Stimulated activated naive B cell treated with anti-CD40 and anti-IgM and Interleukin-4, amounts not matched to agents 10 μg/mL and 1 μg/mL and 100 μg/mL, for 72 hours (primary cell): ENCODE results near the gene CELF5.
A peak's percentile ranks its signal among the peaks of the same experiment; 100 is the strongest.
"Not testable (repeated sequence)": the region's sequence is repeated elsewhere in the genome, so short reads cannot be mapped to it uniquely, and the experiment has no call there.

Experiments used
- ATAC-seq, 2 donors: fragments of 150-1000 bp; cut with Tn5 transposase; replicated peaks; 2 replicates each; pipeline ENCODE4 v1.10.0; 2021; ENCODE audit warnings: moderate library complexity in 1 of 2
- DNase-seq: peaks from one replicate; pipeline ENCODE4 v3.0.0; 2021
- H3K27ac Mint-ChIP-seq: one replicate; pipeline ENCODE4 v1.8.0; 2022; ENCODE audit warnings: mild to moderate bottlenecking, mixed read lengths
- H3K27me3 Mint-ChIP-seq, 2 donors: one replicate each; pipeline ENCODE4 v1.8.0; 2022; ENCODE audit warnings: mixed read lengths in 2 of 2
- H3K36me3 Mint-ChIP-seq, 2 donors: one replicate each; pipeline ENCODE4 v1.8.0; 2022; ENCODE audit warnings: mixed read lengths in 2 of 2, mild to moderate bottlenecking in 1 of 2
- H3K4me1 Mint-ChIP-seq, 2 donors: one replicate each; pipeline ENCODE4 v1.8.0; 2022; ENCODE audit warnings: mixed read lengths in 2 of 2, mild to moderate bottlenecking in 1 of 2
- H3K4me3 Mint-ChIP-seq, 2 donors: one replicate each; pipeline ENCODE4 v1.8.0; 2022; ENCODE audit warnings: mild to moderate bottlenecking in 2 of 2, mixed read lengths in 2 of 2, moderate library complexity in 1 of 2
- H3K9me3 Mint-ChIP-seq, 2 donors: one replicate each; pipeline ENCODE4 v1.8.0; 2022; ENCODE audit warnings: mixed read lengths in 2 of 2, mild to moderate bottlenecking in 1 of 2

Gene CELF5

DNA sequence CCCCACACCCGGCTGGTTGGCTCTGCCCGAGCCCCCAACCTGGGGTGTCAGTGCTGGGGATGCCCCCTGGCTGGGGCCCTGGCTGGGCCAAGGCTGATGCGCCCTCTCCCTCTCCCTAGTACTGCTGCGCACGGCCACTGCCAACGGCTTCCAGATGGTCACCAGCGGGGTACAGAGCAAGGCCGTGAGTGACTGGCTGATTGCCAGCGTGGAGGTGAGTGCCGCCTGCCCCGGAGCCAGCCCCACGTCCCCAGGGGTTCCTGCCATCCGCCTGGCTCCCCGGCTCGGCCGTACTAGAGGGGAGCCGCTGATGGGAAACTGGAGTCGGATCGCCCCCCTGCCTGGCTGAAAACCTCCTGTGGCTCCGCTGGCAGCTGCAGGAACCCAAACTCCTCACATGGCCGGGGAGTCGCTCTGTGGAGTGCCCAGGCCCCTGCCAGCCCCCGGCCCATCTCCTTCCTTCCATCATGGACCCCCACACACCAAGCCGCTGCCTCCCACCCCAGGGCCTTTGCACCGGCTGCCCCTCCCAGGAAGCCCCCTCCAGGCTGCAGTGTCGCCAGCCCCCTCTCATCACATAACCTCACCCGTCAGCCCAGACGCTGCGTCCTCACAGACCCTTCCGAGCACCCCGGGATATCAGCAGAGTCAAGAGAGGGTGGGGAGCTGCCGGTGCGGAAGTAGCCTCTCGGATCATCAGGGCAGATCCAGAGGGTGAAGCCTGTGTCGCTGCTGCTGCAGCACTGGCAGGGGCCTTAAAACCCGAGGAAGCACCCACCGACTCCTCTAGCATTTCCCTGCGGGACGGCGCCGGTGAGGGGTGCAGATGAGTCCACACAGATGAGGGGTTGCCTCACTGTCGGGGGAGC, 28.2 kb upstream of the CELF5 start:
- Mint-ChIP-seq H3K9me3 (no peaks in the 10 kb centered on the region), H3K36me3 (peaks cover 28 to 36% of the 10 kb centered on the region in 2 donors), H3K27ac (no peak overlapping the region)

DNA sequence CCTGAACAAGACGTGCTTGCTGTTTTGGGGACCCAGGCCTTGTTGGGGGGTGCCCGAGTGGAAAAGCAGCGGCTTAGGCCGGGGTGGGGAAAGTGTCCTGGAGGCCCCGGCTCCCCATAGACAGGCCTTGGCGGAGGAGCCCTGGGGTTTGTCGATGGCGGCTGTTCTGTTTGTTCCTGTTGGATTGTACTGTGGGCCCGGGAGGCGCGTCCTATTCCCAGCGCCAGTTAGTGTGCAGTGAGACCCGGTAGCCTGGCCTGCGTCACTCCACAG, 27.6 kb upstream of the CELF5 start:
- Mint-ChIP-seq H3K36me3 (peaks cover 29 to 37% of the 10 kb centered on the region in 2 donors), H3K4me1 (peaks cover 5 to 13% of the 10 kb centered on the region in 2 donors), H3K27me3 (no peaks in the 10 kb centered on the region), H3K27ac (no peak overlapping the region), H3K4me3 (no peak overlapping the region), H3K9me3 (no peaks in the 10 kb centered on the region)
- ATAC-seq, result no peak
- no peak for DNase-seq

More for the DNA sequence above, 28.2 kb upstream of the CELF5 start:
- Mint-ChIP-seq H3K27me3 (no peaks in the 10 kb centered on the region), H3K4me1 (peaks cover 5 to 13% of the 10 kb centered on the region in 2 donors), H3K4me3 (no peak overlapping the region)
- DNase-seq, result no peak
- ATAC-seq, result no peak

DNA sequence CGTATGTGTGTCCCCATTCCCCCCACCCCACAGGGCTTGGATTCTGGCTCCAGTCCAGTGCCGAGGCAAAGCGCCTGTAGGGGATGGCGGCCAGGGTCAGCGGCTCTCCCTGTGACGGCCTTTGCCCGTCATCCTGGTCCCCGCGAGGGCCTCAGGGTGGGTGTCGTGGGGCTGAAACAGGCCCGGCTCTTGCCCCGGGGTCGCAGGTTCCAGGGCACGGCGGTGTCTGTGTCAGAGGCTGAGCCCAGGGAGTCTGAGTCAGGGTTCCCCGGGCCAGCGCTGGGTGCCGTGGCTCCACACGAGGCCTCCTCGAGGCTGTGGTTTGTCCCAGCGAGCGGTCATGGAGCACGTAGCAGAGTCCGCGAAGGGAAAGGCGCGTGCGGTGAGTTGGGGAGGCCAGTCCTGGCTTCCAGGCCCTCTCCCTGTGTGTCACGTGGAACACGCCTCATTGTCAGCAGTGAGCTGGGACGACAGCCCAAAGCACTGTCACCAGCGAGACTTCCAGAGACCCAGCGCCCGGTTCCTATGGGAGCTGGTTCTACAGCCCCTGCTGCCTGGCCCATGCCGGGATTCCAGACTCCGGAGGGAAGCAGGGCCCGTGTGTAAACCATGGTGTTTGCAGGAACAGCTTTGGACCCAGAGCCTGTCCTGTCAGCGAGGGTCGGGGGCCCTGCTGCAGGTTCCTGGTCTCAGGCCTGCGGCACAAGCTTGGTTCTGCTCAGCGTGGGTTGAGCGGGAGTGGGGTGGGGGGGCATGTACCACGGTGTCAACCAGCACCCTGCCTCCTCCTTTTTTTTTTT, 25.4 kb upstream of the CELF5 start:
- Mint-ChIP-seq H3K4me3 (no peak overlapping the region), H3K27ac (no peak overlapping the region), H3K27me3 (no peaks in the 10 kb centered on the region), H3K36me3 (peaks cover 31% of the 10 kb centered on the region in 2 donors), H3K4me1 (no peaks in the 10 kb centered on the region), H3K9me3 (no peaks in the 10 kb centered on the region)
- no peak for ATAC-seq
- no peak for DNase-seq

- ATAC-seq (no peak), DNase-seq (no peak)
- no peak overlapping the region for H3K27ac Mint-ChIP-seq
- no peak overlapping the region for H3K4me3 Mint-ChIP-seq
- no peaks in the 10 kb centered on the region for H3K9me3 Mint-ChIP-seq
- peaks cover 29 to 31% of the 10 kb centered on the region in 2 donors for H3K36me3 Mint-ChIP-seq
- no peaks in the 10 kb centered on the region for H3K4me1 Mint-ChIP-seq
- no peaks in the 10 kb centered on the region for H3K27me3 Mint-ChIP-seq
Measured at GRCh38 chr19:3201072-3201700, 23.3 kb upstream of the CELF5 start.

- H3K27ac Mint-ChIP-seq, result peak overlapping the region; percentile 20
- no peaks in the 10 kb centered on the region for H3K4me1 Mint-ChIP-seq
- peaks cover 23 to 24% of the 10 kb centered on the region in 2 donors for H3K36me3 Mint-ChIP-seq
- DNase-seq, result no peak
- no peaks in the 10 kb centered on the region for H3K27me3 Mint-ChIP-seq
- no peaks in the 10 kb centered on the region for H3K9me3 Mint-ChIP-seq
- no peak for ATAC-seq
- H3K4me3 Mint-ChIP-seq, result no peak overlapping the region
Measured at GRCh38 chr19:3201911-3202310, 22.6 kb upstream of the CELF5 start.

- H3K9me3 Mint-ChIP-seq, result no peaks in the 10 kb centered on the region
- H3K27ac Mint-ChIP-seq, result peak overlapping the region; percentile 20
- no peaks in the 10 kb centered on the region for H3K4me1 Mint-ChIP-seq
- no peaks in the 10 kb centered on the region for H3K27me3 Mint-ChIP-seq
- no peak overlapping the region for H3K4me3 Mint-ChIP-seq
- peaks cover 23 to 24% of the 10 kb centered on the region in 2 donors for H3K36me3 Mint-ChIP-seq
- no peak for ATAC-seq
- DNase-seq, result no peak
Measured at GRCh38 chr19:3202346-3202745, 22.1 kb upstream of the CELF5 start.

- H3K27ac Mint-ChIP-seq, result peak overlapping the region; percentile 47
- not testable (repeated sequence) for H3K27me3 Mint-ChIP-seq, H3K4me1 Mint-ChIP-seq, H3K4me3 Mint-ChIP-seq, H3K9me3 Mint-ChIP-seq, ATAC-seq, DNase-seq
- H3K36me3 Mint-ChIP-seq, result peaks cover 23 to 26% of the 10 kb centered on the region in 2 donors
Measured at GRCh38 chr19:3202895-3203294, 21.6 kb upstream of the CELF5 start.

DNA sequence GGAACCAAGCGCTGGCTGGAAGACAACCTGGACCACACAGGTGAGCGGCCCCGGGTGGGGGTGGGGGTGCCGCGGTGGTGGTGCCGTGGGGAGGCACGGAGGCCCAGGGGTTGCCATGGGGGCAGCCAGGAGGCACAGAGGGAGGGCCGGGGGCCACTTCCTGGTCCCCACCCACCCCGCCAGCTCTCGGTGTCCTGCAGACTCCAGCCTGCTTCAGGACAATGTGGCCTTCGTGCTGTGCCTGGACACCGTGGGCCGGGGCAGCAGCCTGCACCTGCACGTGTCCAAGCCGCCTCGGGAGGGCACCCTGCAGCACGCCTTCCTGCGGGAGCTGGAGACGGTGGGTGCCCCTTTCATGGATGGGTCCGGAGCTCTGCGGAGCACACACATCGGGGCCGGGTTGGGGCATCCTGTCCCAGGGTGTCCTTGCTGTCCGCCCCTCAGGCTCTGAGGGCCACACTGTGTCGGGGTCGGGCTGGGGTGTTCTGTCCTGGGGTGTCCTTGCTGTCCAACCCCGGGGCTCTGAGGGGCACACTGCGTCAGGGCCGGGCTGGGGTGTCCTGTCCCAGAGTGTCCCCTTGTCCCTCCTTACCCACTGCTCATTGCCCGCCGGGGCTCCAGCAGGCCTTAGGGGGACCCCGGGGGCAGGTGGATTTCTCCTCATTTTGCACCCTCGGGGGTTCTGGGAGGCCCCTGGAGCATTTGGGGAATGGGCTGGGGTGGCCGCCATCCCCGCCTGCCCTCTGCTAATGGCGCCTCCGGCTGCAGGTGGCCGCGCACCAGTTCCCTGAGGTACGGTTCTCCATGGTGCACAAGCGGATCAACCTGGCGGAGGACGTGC, 20.4 kb upstream of the CELF5 start:
- no peak for ATAC-seq
- Mint-ChIP-seq H3K36me3 (peaks cover 31 to 32% of the 10 kb centered on the region in 2 donors), H3K9me3 (no peaks in the 10 kb centered on the region), H3K27ac (no peak overlapping the region), H3K4me1 (no peaks in the 10 kb centered on the region), H3K4me3 (no peak overlapping the region), H3K27me3 (no peaks in the 10 kb centered on the region)
- DNase-seq, result no peak

GRCh38 chr19:3204646-3205275, 19.7 kb upstream of the CELF5 start:
- Mint-ChIP-seq H3K27ac (no peak overlapping the region), H3K36me3 (peaks cover 33 to 37% of the 10 kb centered on the region in 2 donors), H3K4me1 (peaks cover 0 to 3% of the 10 kb centered on the region in 2 donors), H3K9me3 (no peaks in the 10 kb centered on the region), H3K4me3 (no peak overlapping the region), H3K27me3 (no peaks in the 10 kb centered on the region)
- DNase-seq, result no peak
- ATAC-seq, result no peak

GRCh38 chr19:3206216-3206953, 18.1 kb upstream of the CELF5 start:
- Mint-ChIP-seq H3K9me3 (no peaks in the 10 kb centered on the region), H3K27me3 (no peaks in the 10 kb centered on the region), H3K4me1 (peaks cover 8 to 11% of the 10 kb centered on the region in 2 donors), H3K27ac (no peak overlapping the region), H3K36me3 (peaks cover 25 to 33% of the 10 kb centered on the region in 2 donors), H3K4me3 (no peak overlapping the region)
- ATAC-seq (no peak), DNase-seq (no peak)

DNA sequence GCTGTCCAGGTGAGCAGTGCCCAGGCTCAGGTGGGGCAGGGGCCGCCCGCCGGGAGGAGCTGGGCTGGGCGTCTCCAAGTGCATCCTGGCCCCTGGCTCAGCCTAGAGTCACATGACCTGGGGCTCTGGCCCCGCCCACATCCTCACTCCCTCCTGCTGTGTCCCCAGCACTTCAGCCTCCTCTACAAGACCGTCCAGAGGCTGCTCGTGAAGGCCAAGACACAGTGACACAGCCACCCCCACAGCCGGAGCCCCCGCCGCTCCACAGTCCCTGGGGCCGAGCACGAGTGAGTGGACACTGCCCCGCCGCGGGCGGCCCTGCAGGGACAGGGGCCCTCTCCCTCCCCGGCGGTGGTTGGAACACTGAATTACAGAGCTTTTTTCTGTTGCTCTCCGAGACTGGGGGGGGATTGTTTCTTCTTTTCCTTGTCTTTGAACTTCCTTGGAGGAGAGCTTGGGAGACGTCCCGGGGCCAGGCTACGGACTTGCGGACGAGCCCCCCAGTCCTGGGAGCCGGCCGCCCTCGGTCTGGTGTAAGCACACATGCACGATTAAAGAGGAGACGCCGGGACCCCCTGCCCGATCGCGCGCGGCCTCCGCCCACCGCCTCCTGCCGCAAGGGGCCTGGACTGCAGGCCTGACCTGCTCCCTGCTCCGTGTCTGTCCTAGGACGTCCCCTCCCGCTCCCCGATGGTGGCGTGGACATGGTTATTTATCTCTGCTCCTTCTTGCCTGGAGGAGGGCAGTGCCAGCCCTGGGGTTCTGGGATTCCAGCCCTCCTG, 16.8 kb upstream of the CELF5 start:
- Mint-ChIP-seq H3K27ac (no peak overlapping the region), H3K4me3 (no peak overlapping the region), H3K4me1 (peaks cover 8 to 11% of the 10 kb centered on the region in 2 donors), H3K9me3 (no peaks in the 10 kb centered on the region), H3K36me3 (peaks cover 16 to 29% of the 10 kb centered on the region in 2 donors), H3K27me3 (no peaks in the 10 kb centered on the region)
- no peak for DNase-seq
- ATAC-seq, result no peak

DNA sequence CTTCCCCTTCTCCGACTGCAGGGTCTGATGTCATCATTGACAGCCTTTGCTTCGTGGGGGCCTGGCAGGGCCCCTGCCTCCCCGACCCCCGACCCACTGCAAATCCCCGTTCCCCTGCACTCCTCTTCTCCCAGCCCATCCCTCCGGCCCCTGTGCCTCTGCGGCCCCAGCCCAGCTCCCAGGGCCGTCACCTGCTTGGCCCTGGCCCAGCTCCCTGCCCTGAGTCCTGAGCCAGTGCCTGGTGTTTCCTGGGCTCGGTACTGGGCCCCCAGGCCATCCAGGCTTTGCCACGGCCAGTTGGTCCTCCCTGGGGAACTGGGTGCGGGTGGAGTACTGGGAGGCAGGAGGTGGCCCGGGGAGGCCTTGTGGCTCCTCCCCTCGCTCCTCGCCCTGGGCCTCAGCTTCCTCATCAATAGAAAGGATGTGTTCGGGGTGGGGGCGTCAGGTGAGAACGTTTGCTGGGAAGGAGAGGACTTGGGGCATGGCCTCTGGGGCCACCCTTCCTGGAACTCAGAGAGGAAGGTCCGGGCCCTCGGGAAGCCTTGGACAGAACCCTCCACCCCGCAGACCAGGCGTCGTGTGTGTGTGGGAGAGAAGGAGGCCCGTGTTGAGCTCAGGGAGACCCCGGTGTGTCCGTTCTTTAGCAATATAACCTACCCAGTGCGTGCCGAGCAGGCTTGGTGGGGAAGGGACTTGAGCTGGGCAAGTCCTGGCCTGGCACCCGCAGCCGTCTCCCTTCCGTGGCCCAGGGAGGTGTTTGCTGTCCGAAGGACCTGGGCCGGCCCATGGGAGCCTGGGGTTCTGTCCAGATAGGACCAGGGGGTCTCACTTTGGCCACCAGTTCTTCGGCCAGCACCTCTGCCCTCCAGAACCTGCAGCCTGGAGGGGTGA, 15.9 kb upstream of the CELF5 start:
- ATAC-seq, result no peak
- H3K36me3 Mint-ChIP-seq, result peaks cover 16 to 31% of the 10 kb centered on the region in 2 donors

More for the DNA sequence above, 15.9 kb upstream of the CELF5 start:
- H3K27ac Mint-ChIP-seq, result peak overlapping the region; percentile 47
- no peaks in the 10 kb centered on the region for H3K9me3 Mint-ChIP-seq
- DNase-seq, result no peak
- H3K27me3 Mint-ChIP-seq, result no peaks in the 10 kb centered on the region
- H3K4me1 Mint-ChIP-seq, result peaks cover 11 to 19% of the 10 kb centered on the region in 2 donors
- no peak overlapping the region for H3K4me3 Mint-ChIP-seq
